Transverse colon (tissue), 4 donors: ENCODE results near the gene GLRA3. TPM values are rescaled to one million over a fixed set of nuclear protein-coding genes. Genes with fewer than 3 reads are reported as not detected.

Source experiments
- DNase-seq: peaks from one replicate; pipeline ENCODE4 v3.0.0-alpha.2; 2019
- H3K27ac ChIP-seq, 4 donors: fragments of 200-600 bp; sonication (generic); 2 replicates each; pipeline ENCODE4 v1.5.1; 2016 to 2018; ENCODE audit warnings: inconsistent platforms in 4 of 4
- H3K27me3 ChIP-seq: fragments of 200-600 bp; sonication (generic); 2 replicates; pipeline ENCODE4 v1.5.1; 2017; ENCODE audit warnings: inconsistent platforms
- H3K36me3 ChIP-seq, 4 donors: fragments of 200-600 bp; sonication (generic); 2 replicates each; pipeline ENCODE4 v1.5.1; 2017 to 2019; ENCODE audit warnings: inconsistent platforms in 4 of 4
- H3K4me1 ChIP-seq, 4 donors: fragments of 200-600 bp; sonication (generic); 2 replicates each; pipeline ENCODE4 v1.5.1; 2017 to 2020; ENCODE audit warnings: inconsistent platforms in 4 of 4
- H3K4me3 ChIP-seq, 4 donors: fragments of 200-600 bp; sonication (generic); 1 replicate in 1 of 4; 2 replicates in 3 of 4; pipeline versions ENCODE4 v1.5.1 to v1.6.1; 2017 to 2019; ENCODE audit warnings: inconsistent platforms in 4 of 4
- H3K9me3 ChIP-seq, 2 donors: fragments of 200-600 bp; sonication (generic); 2 replicates each; pipeline ENCODE4 v1.5.1; 2017 to 2019; ENCODE audit warnings: inconsistent platforms in 2 of 2
- EP300 ChIP-seq: sonication (generic); formaldehyde crosslinking; IDR thresholded peaks from one replicate; pipeline ENCODE4 v1.6.1; 2017; ENCODE audit warnings: antibody characterized with exemption, low read depth
- POLR2A ChIP-seq: fragments of 450-650 bp; IDR thresholded peaks from one replicate; pipeline ENCODE4 v1.6.1; 2016; ENCODE audit warnings: antibody characterized with exemption, mild to moderate bottlenecking, moderate library complexity
- POLR2AphosphoS5 ChIP-seq, 3 donors: sonication (generic); formaldehyde crosslinking; IDR thresholded peaks; one replicate each; pipeline ENCODE4 v1.6.1; 2016; ENCODE audit warnings: antibody characterized with exemption in 3 of 3
- WGBS, 2 donors: methylation state at CpG; one replicate each; pipeline ENCODE4 v1.1.5; 2018; ENCODE audit warnings: low coverage in 1 of 2; 5-methylcytosine and 5-hydroxymethylcytosine counted together
- in situ Hi-C, 4 donors: fragments of 200-750 bp; cut with MboI; loops; one replicate each; pipeline versions ENCODE4 v1.15.0 to v1.15.1; 2017; ENCODE audit warnings: low sequenced_read_pairs in 3 of 4, low pct_ligation_motif_present in 1 of 4, low pct_unique_long_range_greater_than_20kb in 1 of 4
- intact Hi-C: fragments of 100-400 bp; cut with DNase I; formaldehyde crosslinking; loops from one replicate; pipeline ENCODE4 v1.15.1; 2023; ENCODE audit warnings: low total_unique reads
- total RNA-seq, 4 donors: library from RNA; depleted of rRNA; stranded (reverse); fragments of >200 nt; gene quantifications; one replicate each; pipeline ENCODE4 v1.1.0, GENCODE V29; 2016
- TF ChIP-seq, protein P1 (sequence below), 5 experiments: fragments of 200-600 bp in 3 of 5; fragments of 450-650 bp in 2 of 5; sonication (generic) in 3 of 5; IDR thresholded peaks; 1 replicate in 2 of 5; 2 replicates in 3 of 5; pipeline ENCODE4 v1.5.1; 2016 to 2017; ENCODE audit warnings: antibody characterized with exemption in 5 of 5, inconsistent platforms in 3 of 5, mild to moderate bottlenecking in 2 of 5, moderate library complexity in 1 of 5

GLRA3 gene
- total RNA-seq, 4 donors from 2014 or later: not detected

- no peak for DNase-seq
- WGBS, 2 donors: 82 to 88% methylated on average over 2 of the region's 2 CpGs
- H3K9me3 ChIP-seq: no peaks in the 10 kb centered on the region
- no peak overlapping the region for H3K4me3 ChIP-seq
- H3K27me3 ChIP-seq: peaks cover 2% of the 10 kb centered on the region
- no peaks in the 10 kb centered on the region for H3K36me3 ChIP-seq
- H3K27ac ChIP-seq: no peak overlapping the region
- H3K4me1 ChIP-seq: no peaks in the 10 kb centered on the region
- in situ Hi-C loops: no loop called here
- TF ChIP-seq, protein P1, sequence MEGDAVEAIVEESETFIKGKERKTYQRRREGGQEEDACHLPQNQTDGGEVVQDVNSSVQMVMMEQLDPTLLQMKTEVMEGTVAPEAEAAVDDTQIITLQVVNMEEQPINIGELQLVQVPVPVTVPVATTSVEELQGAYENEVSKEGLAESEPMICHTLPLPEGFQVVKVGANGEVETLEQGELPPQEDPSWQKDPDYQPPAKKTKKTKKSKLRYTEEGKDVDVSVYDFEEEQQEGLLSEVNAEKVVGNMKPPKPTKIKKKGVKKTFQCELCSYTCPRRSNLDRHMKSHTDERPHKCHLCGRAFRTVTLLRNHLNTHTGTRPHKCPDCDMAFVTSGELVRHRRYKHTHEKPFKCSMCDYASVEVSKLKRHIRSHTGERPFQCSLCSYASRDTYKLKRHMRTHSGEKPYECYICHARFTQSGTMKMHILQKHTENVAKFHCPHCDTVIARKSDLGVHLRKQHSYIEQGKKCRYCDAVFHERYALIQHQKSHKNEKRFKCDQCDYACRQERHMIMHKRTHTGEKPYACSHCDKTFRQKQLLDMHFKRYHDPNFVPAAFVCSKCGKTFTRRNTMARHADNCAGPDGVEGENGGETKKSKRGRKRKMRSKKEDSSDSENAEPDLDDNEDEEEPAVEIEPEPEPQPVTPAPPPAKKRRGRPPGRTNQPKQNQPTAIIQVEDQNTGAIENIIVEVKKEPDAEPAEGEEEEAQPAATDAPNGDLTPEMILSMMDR (IDR thresholded peaks at IDR 0.05): no peak
- TF ChIP-seq POLR2A (no peak), POLR2AphosphoS5 (IDR thresholded peaks at IDR 0.05) (no peak), EP300 (no peak)
- intact Hi-C loops: no loop called here
These were observed 5.4 kb upstream of the GLRA3 start for GRCh38 chr4:174834477-174834876.

- Histone ChIP-seq H3K27me3 (peaks cover 9% of the 10 kb centered on the region), H3K4me3 (no peak overlapping the region), H3K27ac (no peak overlapping the region), H3K9me3 (no peaks in the 10 kb centered on the region), H3K4me1 (peaks cover 0 to 4% (median 0%) of the 10 kb centered on the region in 4 donors), H3K36me3 (no peaks in the 10 kb centered on the region)
- in situ Hi-C loops: no loop called here
- no peak for DNase-seq
- TF ChIP-seq POLR2A: no peak
- no peak for TF ChIP-seq EP300
- TF ChIP-seq, protein P1 (IDR thresholded peaks at IDR 0.05): no peak
- no peak for TF ChIP-seq POLR2AphosphoS5 (IDR thresholded peaks at IDR 0.05)
- intact Hi-C loops: no loop called here
These were observed 2.4 kb downstream of the GLRA3 start for GRCh38 chr4:174826660-174827059.

GRCh38 chr4:174815282-174815681, 13.8 kb downstream of the GLRA3 start:
- H3K36me3 ChIP-seq: no peaks in the 10 kb centered on the region
- WGBS, 2 donors: 95% methylated on average over 3 of the region's 3 CpGs; no CpG with 5 or more reads in 1 of the 2 donors
- intact Hi-C loops: no loop called here
- DNase-seq: no peak
- no peak overlapping the region for H3K27ac ChIP-seq
- TF ChIP-seq, protein P1 (IDR thresholded peaks at IDR 0.05): no peak
- TF ChIP-seq EP300 (no peak), POLR2AphosphoS5 (IDR thresholded peaks at IDR 0.05) (no peak), POLR2A (no peak)
- no peaks in the 10 kb centered on the region for H3K4me1 ChIP-seq
- H3K4me3 ChIP-seq: no peak overlapping the region
- H3K9me3 ChIP-seq: no peaks in the 10 kb centered on the region
- in situ Hi-C loops: no loop called here
- H3K27me3 ChIP-seq: no peaks in the 10 kb centered on the region

GRCh38 chr4:174813292-174813691, 15.8 kb downstream of the GLRA3 start:
- in situ Hi-C loops (no loop called here), intact Hi-C loops (no loop called here)
- Histone ChIP-seq H3K27ac (no peak overlapping the region), H3K36me3 (no peaks in the 10 kb centered on the region), H3K9me3 (no peaks in the 10 kb centered on the region), H3K4me3 (no peak overlapping the region), H3K4me1 (no peaks in the 10 kb centered on the region), H3K27me3 (no peaks in the 10 kb centered on the region)
- DNase-seq: no peak
- 63 to 66% methylated on average over 2 of the region's 2 CpGs for WGBS, 2 donors
- TF ChIP-seq, protein P1 (IDR thresholded peaks at IDR 0.05): no peak
- TF ChIP-seq EP300 (no peak), POLR2AphosphoS5 (IDR thresholded peaks at IDR 0.05) (no peak), POLR2A (no peak)
